ENCODE measurements around the gene TRIM62. TPM values are rescaled to one million over a fixed set of nuclear protein-coding genes. Genes with fewer than 3 reads are reported as not detected.

The TRIM62 gene
- polyA plus RNA-seq, 1 donor (not counting 4 experiments of a cell fraction or from before 2014, with no cell fraction given) = 2.0 TPM

DNA sequence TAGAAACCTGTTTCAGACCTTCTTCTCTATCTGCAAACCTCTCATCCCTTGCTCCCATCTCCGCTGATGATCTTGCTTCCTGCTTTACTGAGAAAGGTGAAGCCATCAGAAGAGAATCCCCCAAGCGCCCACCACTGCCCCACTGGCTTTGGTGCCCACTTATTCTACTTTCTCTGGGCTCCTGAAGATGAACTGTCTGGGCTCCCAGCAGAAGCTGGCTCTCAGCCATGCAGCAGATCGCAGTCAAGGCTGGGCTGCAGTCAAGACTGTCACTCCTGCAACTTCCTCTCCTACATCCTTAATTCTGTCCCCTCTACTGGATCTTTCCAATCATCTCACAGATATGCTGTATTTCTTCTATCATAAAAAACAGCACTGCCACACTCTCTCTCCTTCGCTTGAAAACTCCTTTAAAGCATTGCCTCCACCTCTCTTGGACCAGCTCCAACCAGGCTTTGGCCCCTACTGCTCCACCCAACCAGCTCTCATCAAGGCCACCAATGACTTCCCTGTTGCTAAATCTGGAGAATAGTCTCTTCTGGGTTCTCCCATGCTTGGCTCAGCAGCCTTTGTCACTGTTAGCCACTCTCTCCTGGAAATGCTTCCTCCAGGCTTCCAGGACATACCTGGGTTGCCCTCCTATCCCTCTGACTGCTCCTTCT, 25.8 kb downstream of the TRIM62 start:
- Histone ChIP-seq H3K4me1 (ENCODE audit: control insufficient read depth, extremely low read depth, insufficient read depth, low read length) (peaks cover 21% of the 10 kb centered on the region), H3K36me3 (ENCODE audit: control insufficient read depth in 2 of 2, extremely low read depth in 1 of 2, insufficient read depth in 2 of 2, low read length in 2 of 2) (peaks cover 0 to 15% of the 10 kb centered on the region in 2 experiments), H3K9me1 (ENCODE audit: control insufficient read depth, extremely low read depth, insufficient read depth, low read length) (no peaks in the 10 kb centered on the region), H3K9ac (ENCODE audit: control insufficient read depth, extremely low read depth, insufficient read depth, low read length) (no peak overlapping the region), H3K4me3 (ENCODE audit: control insufficient read depth in 2 of 3, extremely low read depth in 1 of 3, insufficient read depth in 2 of 3, low read depth in 1 of 3, low read length in 3 of 3) (no peak overlapping the region), H3K4me2 (ENCODE audit: control insufficient read depth, extremely low read depth, insufficient read depth, low read depth, low read length) (no peak overlapping the region), H3K27me3 (ENCODE audit: control insufficient read depth, extremely low read depth, insufficient read depth, low read length) (no peaks in the 10 kb centered on the region), H3K9me3 (ENCODE audit: control insufficient read depth, low read depth, low read length) (no peaks in the 10 kb centered on the region), H4K20me1 (ENCODE audit: control insufficient read depth, extremely low read depth, insufficient read depth, low read length) (no peaks in the 10 kb centered on the region), H3K79me2 (ENCODE audit: control insufficient read depth, insufficient read depth, low read length) (no peaks in the 10 kb centered on the region), H3K27ac (ENCODE audit: control insufficient read depth, insufficient read depth, low read length) (no peak overlapping the region), H2AFZ (ENCODE audit: control insufficient read depth, low read length) (no peak overlapping the region)
- DNase-seq (ENCODE audit: low read depth, low spot score) (no peak), FAIRE-seq (no peak)
- TF ChIP-seq, protein P1, sequence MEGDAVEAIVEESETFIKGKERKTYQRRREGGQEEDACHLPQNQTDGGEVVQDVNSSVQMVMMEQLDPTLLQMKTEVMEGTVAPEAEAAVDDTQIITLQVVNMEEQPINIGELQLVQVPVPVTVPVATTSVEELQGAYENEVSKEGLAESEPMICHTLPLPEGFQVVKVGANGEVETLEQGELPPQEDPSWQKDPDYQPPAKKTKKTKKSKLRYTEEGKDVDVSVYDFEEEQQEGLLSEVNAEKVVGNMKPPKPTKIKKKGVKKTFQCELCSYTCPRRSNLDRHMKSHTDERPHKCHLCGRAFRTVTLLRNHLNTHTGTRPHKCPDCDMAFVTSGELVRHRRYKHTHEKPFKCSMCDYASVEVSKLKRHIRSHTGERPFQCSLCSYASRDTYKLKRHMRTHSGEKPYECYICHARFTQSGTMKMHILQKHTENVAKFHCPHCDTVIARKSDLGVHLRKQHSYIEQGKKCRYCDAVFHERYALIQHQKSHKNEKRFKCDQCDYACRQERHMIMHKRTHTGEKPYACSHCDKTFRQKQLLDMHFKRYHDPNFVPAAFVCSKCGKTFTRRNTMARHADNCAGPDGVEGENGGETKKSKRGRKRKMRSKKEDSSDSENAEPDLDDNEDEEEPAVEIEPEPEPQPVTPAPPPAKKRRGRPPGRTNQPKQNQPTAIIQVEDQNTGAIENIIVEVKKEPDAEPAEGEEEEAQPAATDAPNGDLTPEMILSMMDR (optimal IDR thresholded peaks at IDR 0.05 in 1 of 3, IDR thresholded peaks at IDR 0.05 in 1 of 3, conservative IDR thresholded peaks at IDR 0.05 in 1 of 3; ENCODE audit: extremely low read depth in 1 of 3, insufficient read depth in 2 of 3, low read length in 3 of 3) = no peak
- no peak for TF ChIP-seq EZH2 (IDR thresholded peaks at IDR 0.05; ENCODE audit: low read length)
- dilution Hi-C loops (cut with MboI; ENCODE audit: extremely low pct_ligation_motif_present, low sequenced_read_pairs) = no loop called here

GRCh38 chr1:33153650-33154049, 28.2 kb downstream of the TRIM62 start:
- Histone ChIP-seq H3K4me2 (ENCODE audit: control insufficient read depth, extremely low read depth, insufficient read depth, low read depth, low read length) (no peak overlapping the region), H3K4me1 (ENCODE audit: control insufficient read depth, extremely low read depth, insufficient read depth, low read length) (peaks cover 21% of the 10 kb centered on the region), H3K4me3 (ENCODE audit: control insufficient read depth in 2 of 3, extremely low read depth in 1 of 3, insufficient read depth in 2 of 3, low read depth in 1 of 3, low read length in 3 of 3) (no peak overlapping the region), H3K36me3 (ENCODE audit: control insufficient read depth in 2 of 2, extremely low read depth in 1 of 2, insufficient read depth in 2 of 2, low read length in 2 of 2) (peaks cover 0 to 17% of the 10 kb centered on the region in 2 experiments), H3K27me3 (ENCODE audit: control insufficient read depth, extremely low read depth, insufficient read depth, low read length) (no peaks in the 10 kb centered on the region), H3K27ac (ENCODE audit: control insufficient read depth, insufficient read depth, low read length) (no peak overlapping the region), H3K9ac (ENCODE audit: control insufficient read depth, extremely low read depth, insufficient read depth, low read length) (no peak overlapping the region), H2AFZ (ENCODE audit: control insufficient read depth, low read length) (no peak overlapping the region), H3K79me2 (ENCODE audit: control insufficient read depth, insufficient read depth, low read length) (no peaks in the 10 kb centered on the region), H4K20me1 (ENCODE audit: control insufficient read depth, extremely low read depth, insufficient read depth, low read length) (no peaks in the 10 kb centered on the region), H3K9me3 (ENCODE audit: control insufficient read depth, low read depth, low read length) (no peaks in the 10 kb centered on the region), H3K9me1 (ENCODE audit: control insufficient read depth, extremely low read depth, insufficient read depth, low read length) (no peaks in the 10 kb centered on the region)
- dilution Hi-C loops (cut with MboI; ENCODE audit: extremely low pct_ligation_motif_present, low sequenced_read_pairs) = no loop called here
- FAIRE-seq = no peak
- TF ChIP-seq EZH2 (IDR thresholded peaks at IDR 0.05; ENCODE audit: low read length) = no peak
- TF ChIP-seq, protein P1 (optimal IDR thresholded peaks at IDR 0.05 in 1 of 3, IDR thresholded peaks at IDR 0.05 in 1 of 3, conservative IDR thresholded peaks at IDR 0.05 in 1 of 3; ENCODE audit: extremely low read depth in 1 of 3, insufficient read depth in 2 of 3, low read length in 3 of 3) = no peak
- no peak for DNase-seq (ENCODE audit: low read depth, low spot score)
